ENCODE measurements around the gene ADSS1. TPM values are rescaled to one million over a fixed set of nuclear protein-coding genes. Genes with fewer than 3 reads are reported as not detected.

The ADSS1 gene
- total and polyA plus RNA-seq, 8 donors: 3.5 to 6.8 (median 5.5) TPM

- ATAC-seq: no peak
- FAIRE-seq: no peak
- Histone ChIP-seq H3K4me1 (no peaks in the 10 kb centered on the region), H3K9me3 (no peaks in the 10 kb centered on the region), H3K27ac (no peak overlapping the region), H3K4me3 (no peak overlapping the region), H3K27me3 (no peaks in the 10 kb centered on the region), H3K36me3 (peaks cover 0 to 18% (median 4%) of the 10 kb centered on the region in 3 donors)
- no peak for TF ChIP-seq CTCF (IDR thresholded peaks at IDR 0.05)
- intact Hi-C loops (cut with DNase I): no loop called here
- DNase-seq: no peak
- 96 to 97% methylated on average over 31 of the region's 31 CpGs for WGBS, 2 donors
These were observed 9.3 kb upstream of the ADSS1 start for GRCh38 chr14:104714681-104715080.

- H3K9me3 ChIP-seq: no peaks in the 10 kb centered on the region
- no peak overlapping the region for H3K4me3 ChIP-seq
- FAIRE-seq: no peak
- DNase-seq: no peak
- 90 to 93% methylated on average over 18 of the region's 18 CpGs for WGBS, 2 donors
- intact Hi-C loops (cut with DNase I): no loop called here
- H3K36me3 ChIP-seq: peaks cover 0 to 18% (median 4%) of the 10 kb centered on the region in 3 donors
- no peaks in the 10 kb centered on the region for H3K4me1 ChIP-seq
- no peaks in the 10 kb centered on the region for H3K27me3 ChIP-seq
- TF ChIP-seq CTCF (IDR thresholded peaks at IDR 0.05): no peak
- no peak for ATAC-seq
- no peak overlapping the region for H3K27ac ChIP-seq
These were observed 8.6 kb upstream of the ADSS1 start for GRCh38 chr14:104715416-104715815.

GRCh38 chr14:104715871-104716270 lies 8.2 kb upstream of the ADSS1 start:
- H3K27me3 ChIP-seq: no peaks in the 10 kb centered on the region
- no peak overlapping the region for H3K27ac ChIP-seq
- no peaks in the 10 kb centered on the region for H3K9me3 ChIP-seq
- no peak for TF ChIP-seq CTCF (IDR thresholded peaks at IDR 0.05)
- intact Hi-C loops (cut with DNase I): no loop called here
- WGBS, 2 donors: 89 to 94% methylated on average over 12 of the region's 12 CpGs
- FAIRE-seq: no peak
- H3K4me1 ChIP-seq: no peaks in the 10 kb centered on the region
- H3K36me3 ChIP-seq: peaks cover 0 to 15% (median 4%) of the 10 kb centered on the region in 3 donors
- no peak for DNase-seq
- no peak for ATAC-seq
- no peak overlapping the region for H3K4me3 ChIP-seq

GRCh38 chr14:104717137-104717536 lies 6.9 kb upstream of the ADSS1 start:
- Histone ChIP-seq H3K27ac (no peak overlapping the region), H3K27me3 (no peaks in the 10 kb centered on the region), H3K9me3 (no peaks in the 10 kb centered on the region), H3K4me1 (no peaks in the 10 kb centered on the region), H3K4me3 (no peak overlapping the region), H3K36me3 (peaks cover 0 to 8% (median 0%) of the 10 kb centered on the region in 3 donors)
- WGBS, 2 donors: 91 to 92% methylated on average over 19 to 22 of the region's 22 CpGs
- ATAC-seq (no peak), DNase-seq (no peak), FAIRE-seq (no peak)
- no peak for TF ChIP-seq CTCF (IDR thresholded peaks at IDR 0.05)
- intact Hi-C loops (cut with DNase I): no loop called here

GRCh38 chr14:104717646-104718045 lies 6.4 kb upstream of the ADSS1 start:
- intact Hi-C loops (cut with DNase I): no loop called here
- DNase-seq (no peak), FAIRE-seq (no peak), ATAC-seq (no peak)
- H3K27me3 ChIP-seq: no peaks in the 10 kb centered on the region
- H3K9me3 ChIP-seq: no peaks in the 10 kb centered on the region
- WGBS, 2 donors: 80 to 88% methylated on average over 20 of the region's 20 CpGs
- no peaks in the 10 kb centered on the region for H3K4me1 ChIP-seq
- no peak overlapping the region for H3K27ac ChIP-seq
- TF ChIP-seq CTCF (IDR thresholded peaks at IDR 0.05): no peak
- peaks cover 0 to 8% (median 0%) of the 10 kb centered on the region in 3 donors for H3K36me3 ChIP-seq
- no peak overlapping the region for H3K4me3 ChIP-seq
